Measurements from ENCODE around the gene PARP9.

GRCh38 chr3:122548076-122548475 lies 16.0 kb downstream of the PARP9 start:
- no peak for TF ChIP-seq POLR2A (IDR thresholded peaks at IDR 0.05)
- TF ChIP-seq CTCF (IDR thresholded peaks at IDR 0.05): no peak
